Fibroblast of pulmonary artery (primary cell): Measurements from ENCODE around the gene DDX17.

Experiments used
- DNase-seq: peaks from one replicate; pipeline ENCODE4 v3.0.0-alpha.2; 2010; ENCODE audit warnings: low read depth
- H3K4me3 ChIP-seq: replicated peaks from 2 replicates; pipeline ENCODE4 v1.5.1; 2011; ENCODE audit warnings: low read depth, mild to moderate bottlenecking, control low read depth, low read length, moderate library complexity
- TF ChIP-seq, protein P1 (sequence below): IDR thresholded peaks from 2 replicates; pipeline ENCODE4 v1.5.1; 2011; ENCODE audit warnings: mild to moderate bottlenecking, control low read depth, low read length, inconsistent platforms; ENCODE audit errors: missing control alignments

DDX17 gene

DNA sequence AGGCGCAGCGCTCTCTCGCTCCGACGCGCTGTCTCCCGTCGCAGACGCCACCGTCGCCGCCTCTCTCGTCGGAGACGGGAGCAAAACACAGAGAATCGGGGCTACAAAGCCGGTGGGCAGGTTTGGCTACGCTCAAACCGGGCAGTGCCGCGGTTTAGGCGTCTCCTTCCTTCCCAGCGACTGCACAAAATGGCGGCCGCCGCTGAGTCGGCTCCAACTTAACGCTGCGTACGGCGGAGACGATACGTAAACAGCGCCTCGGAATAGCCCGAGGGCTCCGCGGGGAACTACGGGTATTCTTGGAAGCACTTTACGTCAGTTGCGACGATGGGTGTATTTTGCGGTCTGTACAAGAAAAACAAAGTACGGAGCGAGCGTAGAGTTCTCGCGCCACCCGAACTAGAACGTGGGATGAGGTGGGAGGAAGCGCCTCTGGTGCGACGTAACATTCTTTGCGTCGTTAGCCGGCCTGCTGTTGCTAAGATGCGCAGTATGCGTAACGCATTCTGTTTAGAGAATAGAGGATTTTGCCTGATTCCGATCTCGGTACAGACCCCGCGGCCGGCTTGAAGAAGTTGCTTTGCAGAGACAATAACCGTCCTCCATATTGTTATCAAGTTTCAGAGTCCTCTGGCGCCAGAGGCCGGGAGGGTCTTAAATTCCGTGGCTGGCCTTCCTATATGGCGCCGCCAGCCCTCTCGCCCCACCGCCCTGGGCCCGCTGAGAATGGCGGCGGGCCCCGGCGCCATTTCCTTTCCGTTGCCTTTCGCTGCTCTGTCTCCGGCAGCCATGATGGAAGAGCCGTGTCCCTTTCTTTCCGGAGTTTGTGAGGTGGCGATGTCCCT lies at the start of gene DDX17:
Gene DDX17 (minus strand): TSS at position 194 of the 845 bp plus-strand sequence.
- TF ChIP-seq, protein P1, sequence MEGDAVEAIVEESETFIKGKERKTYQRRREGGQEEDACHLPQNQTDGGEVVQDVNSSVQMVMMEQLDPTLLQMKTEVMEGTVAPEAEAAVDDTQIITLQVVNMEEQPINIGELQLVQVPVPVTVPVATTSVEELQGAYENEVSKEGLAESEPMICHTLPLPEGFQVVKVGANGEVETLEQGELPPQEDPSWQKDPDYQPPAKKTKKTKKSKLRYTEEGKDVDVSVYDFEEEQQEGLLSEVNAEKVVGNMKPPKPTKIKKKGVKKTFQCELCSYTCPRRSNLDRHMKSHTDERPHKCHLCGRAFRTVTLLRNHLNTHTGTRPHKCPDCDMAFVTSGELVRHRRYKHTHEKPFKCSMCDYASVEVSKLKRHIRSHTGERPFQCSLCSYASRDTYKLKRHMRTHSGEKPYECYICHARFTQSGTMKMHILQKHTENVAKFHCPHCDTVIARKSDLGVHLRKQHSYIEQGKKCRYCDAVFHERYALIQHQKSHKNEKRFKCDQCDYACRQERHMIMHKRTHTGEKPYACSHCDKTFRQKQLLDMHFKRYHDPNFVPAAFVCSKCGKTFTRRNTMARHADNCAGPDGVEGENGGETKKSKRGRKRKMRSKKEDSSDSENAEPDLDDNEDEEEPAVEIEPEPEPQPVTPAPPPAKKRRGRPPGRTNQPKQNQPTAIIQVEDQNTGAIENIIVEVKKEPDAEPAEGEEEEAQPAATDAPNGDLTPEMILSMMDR, result no peak
- H3K4me3 ChIP-seq, result peak within 1 kb of the TSS; percentile 69
- DNase-seq, result peak; percentile 98

DNA sequence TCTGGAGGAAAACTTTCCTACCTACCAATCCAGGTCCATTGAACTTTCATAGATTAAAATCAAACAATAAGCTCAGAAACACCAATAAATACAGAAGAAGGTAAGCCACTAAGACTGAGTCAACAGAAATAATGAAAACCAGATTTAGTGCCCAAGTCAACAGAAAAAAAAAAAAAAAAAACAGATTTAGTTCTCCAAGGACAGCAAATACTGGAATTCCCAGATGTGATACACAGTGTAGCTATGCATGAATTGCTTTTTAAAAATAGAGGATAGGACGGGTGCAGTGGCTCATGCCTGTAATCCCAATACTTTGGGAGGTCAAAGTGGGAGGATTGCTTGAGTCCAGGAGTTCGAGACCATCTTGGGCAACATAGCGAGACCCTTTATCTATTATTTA lies 48.2 kb upstream of the DDX17 start:
- peak; percentile 8 for DNase-seq
- no peak overlapping the region for H3K4me3 ChIP-seq
- TF ChIP-seq, protein P1, result no peak

DNA sequence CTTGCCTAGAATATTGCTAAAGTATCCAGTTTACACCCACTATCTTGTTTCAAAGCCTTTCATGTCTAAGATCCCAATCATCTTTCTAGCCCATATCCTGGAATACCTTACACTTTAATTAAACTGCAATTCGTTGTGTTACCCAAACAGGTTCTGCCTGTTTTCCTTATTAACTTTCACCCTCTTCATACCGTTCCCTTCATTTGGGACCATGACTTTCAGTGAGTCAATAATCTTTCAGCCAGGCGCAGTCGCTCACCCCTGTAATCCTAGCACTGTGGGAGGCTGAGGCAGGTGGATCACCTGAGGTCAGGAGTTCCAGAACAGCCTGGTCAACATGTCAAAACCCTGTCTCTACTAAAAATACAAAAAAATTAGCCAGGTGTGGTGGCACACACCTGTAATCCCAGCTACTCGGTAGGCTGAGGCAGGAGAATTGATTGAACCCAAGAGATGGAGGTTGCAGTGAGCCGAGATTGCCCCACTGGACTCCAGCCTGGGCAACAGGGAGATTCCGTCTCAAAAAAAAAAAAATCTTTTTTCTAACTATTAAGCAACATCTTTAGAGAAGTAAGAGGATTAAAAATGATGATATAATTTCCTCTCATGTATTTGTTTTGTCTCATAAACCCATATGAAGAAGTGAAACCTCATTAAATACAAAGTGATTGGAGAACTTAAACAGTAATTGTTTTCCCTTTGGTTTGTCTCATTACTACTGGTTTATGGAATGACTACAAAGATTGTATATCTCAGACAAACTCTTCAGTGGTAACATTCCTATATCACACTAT lies 43.2 kb upstream of the DDX17 start:
- TF ChIP-seq, protein P1, result no peak

DNA sequence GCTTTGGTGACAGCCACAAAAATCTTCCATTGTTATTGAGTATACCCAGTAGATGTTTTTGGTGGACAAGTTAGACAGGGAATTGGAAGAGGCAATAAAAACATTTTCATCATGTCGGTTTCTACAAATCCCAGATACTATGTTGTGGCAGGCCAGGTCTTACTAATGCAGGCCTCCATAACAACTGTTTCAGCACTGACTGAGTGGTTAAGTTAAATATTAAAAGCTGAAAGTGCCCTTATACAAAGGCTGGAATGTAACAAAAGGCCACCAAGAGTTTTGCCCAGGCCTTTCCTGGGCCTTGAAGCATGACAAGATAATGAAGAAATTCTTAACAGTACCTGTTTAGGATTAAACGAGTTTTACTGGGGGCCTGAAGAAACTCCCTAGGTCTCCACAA lies 34.6 kb upstream of the DDX17 start:
- no peak for DNase-seq
- TF ChIP-seq, protein P1, result no peak
- no peak overlapping the region for H3K4me3 ChIP-seq

More for the DNA sequence above, 43.2 kb upstream of the DDX17 start:
- DNase-seq, result no peak
- H3K4me3 ChIP-seq, result no peak overlapping the region

DNA sequence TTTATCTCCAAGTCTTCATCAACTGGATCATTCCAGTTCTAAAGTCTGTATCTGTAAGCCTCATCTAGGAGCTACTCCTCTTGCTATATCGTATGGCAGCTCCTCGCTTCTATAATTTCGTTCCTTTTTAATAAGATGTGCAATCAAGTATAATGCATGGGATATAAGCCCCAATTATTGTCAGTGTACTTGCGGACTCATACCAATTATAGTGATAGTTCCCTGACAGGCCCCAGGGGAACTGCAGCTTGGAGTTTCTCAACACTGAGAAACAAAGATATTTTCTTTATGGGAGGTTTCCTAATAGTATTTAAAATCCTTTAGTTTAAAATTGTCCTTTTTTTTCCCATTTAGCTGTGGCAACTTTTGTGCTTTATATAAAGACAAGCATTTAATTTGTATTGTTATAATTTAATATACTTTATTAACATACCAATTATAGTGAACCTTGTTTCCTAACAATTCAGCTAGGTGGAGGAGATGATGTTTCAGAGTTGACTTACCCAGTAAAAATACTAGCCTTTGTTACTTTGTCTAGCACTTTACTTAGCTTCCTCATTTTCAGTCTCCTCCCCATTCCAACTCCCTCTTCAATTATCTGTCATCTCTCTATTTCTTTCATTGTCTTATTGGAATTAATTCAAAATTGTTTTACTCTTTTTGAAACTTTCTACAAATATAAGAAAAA lies 25.3 kb upstream of the DDX17 start:
- DNase-seq, result no peak
- H3K4me3 ChIP-seq, result no peak overlapping the region
- TF ChIP-seq, protein P1, result no peak

DNA sequence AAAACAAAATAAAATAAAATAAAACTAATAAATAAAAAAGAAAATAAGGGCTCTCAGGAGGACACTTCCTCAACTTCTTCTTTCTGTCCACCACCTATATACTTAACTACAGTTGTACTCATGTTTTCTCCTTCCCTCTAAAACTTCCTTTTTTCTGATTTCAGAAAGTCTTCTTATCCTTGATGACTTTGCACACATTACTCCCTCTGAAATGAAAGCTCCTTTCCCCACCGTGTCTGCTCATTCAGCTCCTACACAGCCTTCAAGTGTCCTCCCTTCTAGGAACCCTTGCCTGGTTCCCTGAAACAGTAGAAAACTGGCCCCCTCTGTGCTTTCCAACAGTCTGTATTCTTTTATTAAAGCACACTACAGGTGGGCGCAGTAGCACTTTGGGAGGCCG lies 18.3 kb upstream of the DDX17 start:
- TF ChIP-seq, protein P1, result no peak
- no peak for DNase-seq
- H3K4me3 ChIP-seq, result no peak overlapping the region
